A549 (cell line): ENCODE measurements around the gene RANBP3.

ENCODE experiments used
- SREBF2 ChIP-seq: fragments of 450-650 bp; IDR thresholded peaks from 2 replicates; pipeline ENCODE4 v1.6.1; 2014; ENCODE audit warnings: mild to moderate bottlenecking, moderate library complexity
- TF ChIP-seq, protein P1 (sequence below): fragments of >200 bp; sonication (Bioruptor Twin); formaldehyde crosslinking; IDR thresholded peaks from 3 replicates; pipeline ENCODE4 v1.5.1; 2016

DNA sequence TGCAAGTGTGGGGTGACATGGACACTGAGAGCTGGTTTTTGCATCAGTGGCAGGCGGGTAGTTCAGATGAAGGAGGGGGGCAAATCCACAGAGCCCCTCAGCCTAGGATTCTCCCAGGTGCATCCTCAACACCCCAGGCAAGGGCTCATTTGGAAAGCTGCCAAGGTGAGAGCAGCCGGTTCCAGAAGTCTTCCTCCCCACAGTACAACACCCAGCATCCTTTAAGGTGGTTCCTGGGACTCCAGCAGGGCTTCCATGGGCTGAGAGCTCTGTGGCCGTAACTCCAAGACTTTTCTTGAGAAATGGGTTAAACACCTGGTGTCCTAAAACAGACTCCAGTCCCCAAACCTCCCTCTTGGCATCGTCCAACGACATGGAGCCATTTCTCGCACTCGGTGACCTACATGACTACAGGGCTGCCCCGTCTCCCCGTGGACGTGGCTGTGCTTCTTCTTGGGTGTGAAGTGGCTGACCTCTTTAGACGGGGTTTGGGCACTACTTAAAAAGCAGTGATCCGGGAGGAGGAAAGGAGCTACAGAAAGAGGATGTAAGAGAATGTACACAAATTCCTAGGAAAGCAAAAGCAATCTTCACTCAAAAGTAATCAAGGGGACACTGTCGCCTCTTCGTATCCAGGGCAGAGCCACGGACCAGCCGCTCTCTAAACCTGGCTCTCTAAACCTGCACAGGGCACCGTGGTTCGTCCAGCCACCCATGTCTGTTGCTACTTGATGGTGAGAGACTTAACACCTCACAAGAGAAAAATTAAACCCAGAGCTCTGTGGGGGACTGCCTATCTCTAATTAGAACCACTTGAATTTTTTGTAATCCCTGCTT, 25.5 kb downstream of the RANBP3 start:
- TF ChIP-seq, protein P1, sequence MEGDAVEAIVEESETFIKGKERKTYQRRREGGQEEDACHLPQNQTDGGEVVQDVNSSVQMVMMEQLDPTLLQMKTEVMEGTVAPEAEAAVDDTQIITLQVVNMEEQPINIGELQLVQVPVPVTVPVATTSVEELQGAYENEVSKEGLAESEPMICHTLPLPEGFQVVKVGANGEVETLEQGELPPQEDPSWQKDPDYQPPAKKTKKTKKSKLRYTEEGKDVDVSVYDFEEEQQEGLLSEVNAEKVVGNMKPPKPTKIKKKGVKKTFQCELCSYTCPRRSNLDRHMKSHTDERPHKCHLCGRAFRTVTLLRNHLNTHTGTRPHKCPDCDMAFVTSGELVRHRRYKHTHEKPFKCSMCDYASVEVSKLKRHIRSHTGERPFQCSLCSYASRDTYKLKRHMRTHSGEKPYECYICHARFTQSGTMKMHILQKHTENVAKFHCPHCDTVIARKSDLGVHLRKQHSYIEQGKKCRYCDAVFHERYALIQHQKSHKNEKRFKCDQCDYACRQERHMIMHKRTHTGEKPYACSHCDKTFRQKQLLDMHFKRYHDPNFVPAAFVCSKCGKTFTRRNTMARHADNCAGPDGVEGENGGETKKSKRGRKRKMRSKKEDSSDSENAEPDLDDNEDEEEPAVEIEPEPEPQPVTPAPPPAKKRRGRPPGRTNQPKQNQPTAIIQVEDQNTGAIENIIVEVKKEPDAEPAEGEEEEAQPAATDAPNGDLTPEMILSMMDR = no peak
- TF ChIP-seq SREBF2 = no peak
